Retina (tissue), 1 donor: Measurements from ENCODE around the gene DMP1.
"Not testable (repeated sequence)": the region's sequence is repeated elsewhere in the genome, so short reads cannot be mapped to it uniquely, and the experiment has no call there.

Experiments used
- DNase-seq: peaks from one replicate; pipeline ENCODE4 v3.0.0-alpha.2; 2016

DMP1 gene

GRCh38 chr4:87688316-87688715 is 38.2 kb downstream of the DMP1 start:
- no peak for DNase-seq

GRCh38 chr4:87690947-87691346 is 40.9 kb downstream of the DMP1 start:
- not testable (repeated sequence) for DNase-seq

- not testable (repeated sequence) for DNase-seq
These were observed 42.0 kb downstream of the DMP1 start for GRCh38 chr4:87692060-87692459.

- no peak for DNase-seq
These were observed 47.2 kb downstream of the DMP1 start for GRCh38 chr4:87697272-87697671.

- DNase-seq = no peak
These were observed 47.9 kb downstream of the DMP1 start for GRCh38 chr4:87697945-87698344.

- DNase-seq = no peak
These were observed 48.3 kb downstream of the DMP1 start for GRCh38 chr4:87698394-87698793.

- DNase-seq = no peak
These were observed 53.9 kb downstream of the DMP1 start for GRCh38 chr4:87704001-87704400.

- no peak for DNase-seq
These were observed 57.3 kb downstream of the DMP1 start for GRCh38 chr4:87707279-87707918.
